Effector memory CD4-positive, alpha-beta T cell (primary cell): ENCODE data around the gene NECTIN2.

Experiments used
- DNase-seq, 3 donors: peaks; one replicate each; pipeline ENCODE4 v3.0.0-alpha.2; 2020
- H3K27ac ChIP-seq: 2 replicates; pipeline ENCODE4 v1.7.0; 2013; ENCODE audit warnings: mild to moderate bottlenecking, low read length, moderate library complexity; ENCODE audit not compliant: insufficient read depth, poor library complexity, severe bottlenecking
- H3K27me3 ChIP-seq: replicated peaks from 2 replicates; pipeline ENCODE4 v1.7.0; 2013; ENCODE audit warnings: mild to moderate bottlenecking, low read length; ENCODE audit not compliant: insufficient read depth, control insufficient read depth, poor library complexity, severe bottlenecking
- H3K36me3 ChIP-seq: 2 replicates; pipeline ENCODE4 v1.7.0; 2013; ENCODE audit warnings: mild to moderate bottlenecking, low read length, moderate library complexity; ENCODE audit not compliant: control insufficient read depth, insufficient read depth
- H3K4me1 ChIP-seq: 2 replicates; pipeline ENCODE4 v1.7.0; 2013; ENCODE audit warnings: low read length, mild to moderate bottlenecking; ENCODE audit not compliant: control insufficient read depth, insufficient read depth, poor library complexity, severe bottlenecking
- H3K4me3 ChIP-seq: 2 replicates; pipeline ENCODE4 v1.7.0; 2013; ENCODE audit warnings: low read length, low read depth, mild to moderate bottlenecking; ENCODE audit not compliant: insufficient read depth, poor library complexity, severe bottlenecking
- H3K9me3 ChIP-seq: 2 replicates; pipeline ENCODE4 v1.7.0; 2013; ENCODE audit warnings: mild to moderate bottlenecking, low read length, moderate library complexity; ENCODE audit not compliant: control insufficient read depth

Gene NECTIN2

GRCh38 chr19:44869733-44870470 lies 23.8 kb downstream of the NECTIN2 start:
- no peak overlapping the region for H3K4me3 ChIP-seq
- H3K27me3 ChIP-seq: no peaks in the 10 kb centered on the region
- no peaks in the 10 kb centered on the region for H3K36me3 ChIP-seq
- H3K9me3 ChIP-seq: no peaks in the 10 kb centered on the region
- no peaks in the 10 kb centered on the region for H3K4me1 ChIP-seq
- DNase-seq: no peak
- H3K27ac ChIP-seq: no peak overlapping the region

GRCh38 chr19:44871809-44872208 lies 25.7 kb downstream of the NECTIN2 start:
- no peaks in the 10 kb centered on the region for H3K27me3 ChIP-seq
- H3K36me3 ChIP-seq: no peaks in the 10 kb centered on the region
- no peaks in the 10 kb centered on the region for H3K4me1 ChIP-seq
- no peak overlapping the region for H3K4me3 ChIP-seq
- H3K27ac ChIP-seq: no peak overlapping the region
- DNase-seq: no peak
- no peaks in the 10 kb centered on the region for H3K9me3 ChIP-seq

DNA sequence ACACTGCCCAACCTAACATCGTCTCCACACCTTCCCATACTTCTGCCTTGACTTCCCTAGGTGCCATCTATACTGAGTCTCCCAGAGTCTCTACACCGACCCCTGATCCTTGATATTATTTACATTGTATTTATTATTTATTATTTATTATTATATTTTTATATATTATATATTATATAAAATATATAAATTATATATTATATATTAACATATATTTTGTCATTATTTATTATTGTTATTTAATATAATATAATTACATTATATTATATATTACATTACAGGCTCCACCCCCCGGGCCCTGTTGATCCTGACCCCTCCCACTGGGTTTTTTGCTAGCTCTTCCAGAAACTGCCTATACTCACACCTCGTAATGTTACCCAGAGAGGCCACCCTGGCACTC lies 26.6 kb downstream of the NECTIN2 start:
- Histone ChIP-seq H3K4me1 (no peaks in the 10 kb centered on the region), H3K27me3 (no peaks in the 10 kb centered on the region), H3K9me3 (no peaks in the 10 kb centered on the region), H3K36me3 (no peaks in the 10 kb centered on the region), H3K4me3 (no peak overlapping the region), H3K27ac (no peak overlapping the region)
- no peak for DNase-seq

GRCh38 chr19:44874317-44874716 lies 28.2 kb downstream of the NECTIN2 start:
- H3K27me3 ChIP-seq: no peaks in the 10 kb centered on the region
- no peaks in the 10 kb centered on the region for H3K4me1 ChIP-seq
- no peaks in the 10 kb centered on the region for H3K9me3 ChIP-seq
- DNase-seq: no peak
- no peak overlapping the region for H3K4me3 ChIP-seq
- H3K27ac ChIP-seq: no peak overlapping the region
- H3K36me3 ChIP-seq: no peaks in the 10 kb centered on the region

DNA sequence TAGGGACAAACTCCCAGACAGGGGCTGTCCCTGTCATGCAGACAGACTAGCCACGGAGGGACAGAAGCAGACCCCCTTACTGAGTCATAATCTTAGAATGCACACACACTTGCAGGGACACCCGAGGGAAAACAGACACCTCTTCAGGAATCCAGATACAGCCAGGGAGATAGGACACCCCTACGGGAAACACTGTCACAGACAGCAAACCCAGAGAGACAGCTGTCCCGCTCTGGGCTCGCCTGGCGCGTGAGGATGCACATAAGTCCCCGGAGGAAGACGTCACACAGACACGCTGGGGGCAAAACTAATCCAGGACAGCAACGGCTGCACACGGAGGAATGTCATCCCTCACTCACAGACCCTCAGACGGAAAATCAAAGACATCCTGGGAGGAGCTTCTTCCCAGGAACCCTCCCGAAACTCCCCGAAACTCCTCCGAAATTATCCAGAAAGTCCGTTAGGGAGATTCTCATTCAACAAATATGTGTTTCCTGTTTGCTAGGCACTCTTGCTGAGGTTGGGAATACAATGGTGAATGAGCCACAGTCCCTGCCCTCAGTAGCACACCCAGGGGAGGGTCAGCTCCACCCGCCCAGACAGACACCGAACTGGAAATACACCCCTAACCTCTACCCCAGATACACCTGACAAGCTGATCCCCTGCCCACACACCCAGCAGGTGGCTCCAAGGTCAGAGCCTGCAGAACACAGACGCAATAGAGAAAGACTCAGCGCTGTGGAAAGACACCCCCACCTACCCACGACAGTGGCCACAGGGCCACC lies 29.8 kb downstream of the NECTIN2 start:
- Histone ChIP-seq H3K4me3 (no peak overlapping the region), H3K4me1 (no peaks in the 10 kb centered on the region), H3K36me3 (no peaks in the 10 kb centered on the region), H3K27ac (no peak overlapping the region), H3K27me3 (no peaks in the 10 kb centered on the region), H3K9me3 (no peaks in the 10 kb centered on the region)
- DNase-seq: no peak

DNA sequence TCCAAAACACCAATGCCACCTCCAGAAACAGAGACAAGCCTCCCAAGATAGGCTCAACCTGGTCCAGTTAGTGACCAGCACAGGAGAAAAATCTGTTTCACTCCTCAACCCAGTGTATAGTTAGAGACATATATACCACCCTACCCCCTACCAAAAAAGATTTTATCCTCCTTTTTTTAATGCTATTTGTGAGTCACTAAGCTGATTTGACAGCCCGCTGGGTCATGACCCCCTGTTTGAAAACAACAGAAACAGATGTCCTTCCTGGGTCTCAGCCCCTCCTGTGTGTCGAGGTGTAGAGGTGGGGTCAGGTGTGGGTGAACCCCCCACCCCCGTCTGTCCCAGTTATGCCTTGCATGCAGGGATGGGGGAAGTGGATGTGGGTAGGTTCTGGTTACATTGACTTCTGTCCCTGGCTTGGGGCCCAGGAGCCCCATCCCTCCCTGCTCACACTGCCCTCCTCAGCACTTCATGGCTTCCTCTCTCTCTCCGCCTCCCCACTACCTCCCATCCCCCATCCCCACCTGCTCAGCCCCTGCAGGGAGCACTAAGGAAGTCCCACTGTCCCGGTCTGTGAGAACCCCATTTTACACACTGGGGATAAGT lies 30.9 kb downstream of the NECTIN2 start:
- Histone ChIP-seq H3K27me3 (no peaks in the 10 kb centered on the region), H3K27ac (no peak overlapping the region), H3K36me3 (no peaks in the 10 kb centered on the region), H3K9me3 (no peaks in the 10 kb centered on the region), H3K4me1 (no peaks in the 10 kb centered on the region), H3K4me3 (no peak overlapping the region)
- DNase-seq: no peak

GRCh38 chr19:44878120-44878865 lies 32.2 kb downstream of the NECTIN2 start:
- Histone ChIP-seq H3K27ac (no peak overlapping the region), H3K9me3 (no peaks in the 10 kb centered on the region), H3K27me3 (no peaks in the 10 kb centered on the region), H3K4me1 (no peaks in the 10 kb centered on the region), H3K36me3 (no peaks in the 10 kb centered on the region), H3K4me3 (no peak overlapping the region)
- DNase-seq: no peak

DNA sequence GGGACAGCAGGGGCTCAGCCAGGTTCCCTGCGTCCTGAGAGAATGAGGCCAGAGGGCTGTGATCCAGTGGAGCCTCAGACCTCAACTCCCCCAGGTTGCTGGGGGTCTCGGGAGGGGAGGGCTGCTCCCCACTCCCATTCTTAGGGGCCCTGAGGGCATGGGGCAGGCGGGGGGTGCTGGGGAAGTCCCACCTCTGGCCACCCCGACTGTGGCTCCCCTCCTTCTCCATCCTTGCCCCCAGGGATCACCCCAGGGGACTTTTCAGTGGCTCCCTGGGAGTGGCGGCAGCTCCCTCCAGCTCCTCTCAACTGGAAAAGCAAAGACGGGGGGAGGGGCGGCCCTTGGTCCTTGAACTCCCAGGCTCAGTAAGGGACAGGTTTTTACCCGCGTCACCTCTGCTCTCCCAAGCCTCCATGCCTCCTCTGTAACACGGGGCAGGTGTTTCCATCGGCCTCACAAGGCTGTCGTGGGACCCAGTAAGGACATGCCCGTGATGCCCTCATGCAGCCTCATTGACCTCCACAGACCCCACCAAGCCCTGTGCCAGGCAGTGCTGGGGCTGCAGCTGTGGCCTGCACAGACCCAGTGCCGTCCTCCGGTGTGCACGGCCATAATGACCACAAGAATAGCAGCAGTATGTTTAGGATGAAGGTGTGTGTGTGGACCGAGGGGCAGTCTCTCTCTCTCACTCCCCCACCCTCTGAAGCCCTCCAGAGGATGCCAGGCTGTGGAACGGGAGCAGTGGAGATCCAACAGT lies 33.4 kb downstream of the NECTIN2 start:
- DNase-seq: no peak
- H3K36me3 ChIP-seq: no peaks in the 10 kb centered on the region

GRCh38 chr19:44882063-44882462 lies 36.0 kb downstream of the NECTIN2 start:
- Histone ChIP-seq H3K4me1 (no peaks in the 10 kb centered on the region), H3K4me3 (no peak overlapping the region), H3K27ac (no peak overlapping the region), H3K9me3 (no peaks in the 10 kb centered on the region), H3K36me3 (no peaks in the 10 kb centered on the region), H3K27me3 (no peaks in the 10 kb centered on the region)
- DNase-seq: no peak

More for the DNA sequence above, 33.4 kb downstream of the NECTIN2 start:
- no peaks in the 10 kb centered on the region for H3K27me3 ChIP-seq
- H3K27ac ChIP-seq: no peak overlapping the region
- no peaks in the 10 kb centered on the region for H3K9me3 ChIP-seq
- no peaks in the 10 kb centered on the region for H3K4me1 ChIP-seq
- no peak overlapping the region for H3K4me3 ChIP-seq
